ENCODE measurements around the gene CRAMP1.
"Not testable (repeated sequence)": the region's sequence is repeated elsewhere in the genome, so short reads cannot be mapped to it uniquely, and the experiment has no call there.

CRAMP1 gene, protein sequence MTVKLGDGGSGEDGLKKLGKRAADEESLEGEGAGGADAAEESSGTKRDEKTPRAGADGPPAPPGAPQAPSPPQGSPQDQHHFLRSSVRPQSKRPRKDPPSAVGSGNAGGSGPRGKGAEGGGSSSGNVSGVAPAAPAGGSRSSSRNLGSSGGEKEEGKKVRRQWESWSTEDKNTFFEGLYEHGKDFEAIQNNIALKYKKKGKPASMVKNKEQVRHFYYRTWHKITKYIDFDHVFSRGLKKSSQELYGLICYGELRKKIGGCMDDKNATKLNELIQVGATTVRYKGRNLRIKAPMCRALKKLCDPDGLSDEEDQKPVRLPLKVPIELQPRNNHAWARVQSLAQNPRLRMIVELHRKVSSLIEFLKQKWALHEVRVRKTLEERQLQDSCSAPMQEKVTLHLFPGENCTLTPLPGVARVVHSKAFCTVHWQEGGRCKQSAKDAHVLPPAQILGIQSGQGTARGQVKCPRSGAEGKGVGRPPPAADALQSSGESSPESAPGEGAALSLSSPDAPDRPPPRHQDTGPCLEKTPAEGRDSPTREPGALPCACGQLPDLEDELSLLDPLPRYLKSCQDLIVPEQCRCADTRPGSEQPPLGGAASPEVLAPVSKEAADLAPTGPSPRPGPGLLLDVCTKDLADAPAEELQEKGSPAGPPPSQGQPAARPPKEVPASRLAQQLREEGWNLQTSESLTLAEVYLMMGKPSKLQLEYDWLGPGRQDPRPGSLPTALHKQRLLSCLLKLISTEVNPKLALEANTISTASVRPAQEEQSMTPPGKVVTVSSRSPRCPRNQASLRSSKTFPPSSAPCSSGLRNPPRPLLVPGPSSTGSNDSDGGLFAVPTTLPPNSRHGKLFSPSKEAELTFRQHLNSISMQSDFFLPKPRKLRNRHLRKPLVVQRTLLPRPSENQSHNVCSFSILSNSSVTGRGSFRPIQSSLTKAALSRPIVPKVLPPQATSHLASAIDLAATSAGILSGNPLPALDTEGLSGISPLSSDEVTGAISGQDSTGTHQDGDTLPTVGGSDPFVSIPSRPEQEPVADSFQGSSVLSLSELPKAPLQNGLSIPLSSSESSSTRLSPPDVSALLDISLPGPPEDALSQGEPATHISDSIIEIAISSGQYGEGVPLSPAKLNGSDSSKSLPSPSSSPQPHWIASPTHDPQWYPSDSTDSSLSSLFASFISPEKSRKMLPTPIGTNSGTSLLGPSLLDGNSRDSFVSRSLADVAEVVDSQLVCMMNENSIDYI (N-terminal part only)

GRCh38 chr16:1612320-1613111 lies at the start of gene CRAMP1:
Gene CRAMP1 (plus strand): TSS chr16:1612360. CDS start chr16:1614640, 2,280 bp downstream.
- DNase-seq (ENCODE audit: low read depth): no peak

DNA sequence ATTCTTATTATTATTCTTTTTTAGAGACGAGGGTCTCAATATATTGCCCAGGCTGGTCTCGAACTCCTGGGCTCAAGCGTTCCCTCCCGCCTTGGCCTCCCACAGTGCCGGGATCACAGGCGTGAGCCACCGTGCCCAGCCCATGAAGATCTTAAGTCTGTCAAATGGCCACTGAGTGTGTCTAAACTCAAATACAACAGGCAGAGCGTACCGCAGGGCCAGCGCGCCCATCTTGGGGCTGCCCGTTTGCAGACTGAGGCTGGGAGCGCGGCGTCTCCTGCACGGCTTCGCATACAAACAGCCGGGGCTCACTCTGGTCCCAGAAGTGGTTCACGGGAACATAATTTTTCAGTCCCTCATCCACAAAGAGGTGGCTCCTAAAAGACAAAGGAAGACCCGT lies 48.4 kb upstream of the CRAMP1 start:
- DNase-seq (ENCODE audit: low read depth): no peak

DNA sequence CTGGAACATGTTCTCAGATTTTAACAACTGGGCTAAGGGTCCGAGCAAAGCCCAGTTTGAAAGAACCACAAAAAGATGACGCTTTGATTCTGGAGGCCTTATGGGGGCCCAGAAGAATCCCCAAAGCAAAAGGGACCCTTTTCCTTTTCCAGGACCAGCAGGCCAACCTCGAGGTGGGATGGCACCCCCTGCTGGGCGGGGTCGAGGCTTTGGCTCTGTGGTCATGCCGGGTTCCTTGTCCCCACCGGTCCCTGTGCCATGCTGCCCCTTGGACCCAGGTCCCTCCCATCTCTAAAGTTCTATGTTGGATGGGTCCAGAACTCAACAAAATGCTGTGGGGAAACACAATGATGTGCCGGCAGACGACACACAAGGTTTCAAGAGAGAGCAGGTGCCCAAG lies 47.8 kb upstream of the CRAMP1 start:
- no peak for DNase-seq (ENCODE audit: low read depth)

- no peak for DNase-seq (ENCODE audit: low read depth)
Observed at GRCh38 chr16:1565083-1565805, 46.9 kb upstream of the CRAMP1 start.

DNA sequence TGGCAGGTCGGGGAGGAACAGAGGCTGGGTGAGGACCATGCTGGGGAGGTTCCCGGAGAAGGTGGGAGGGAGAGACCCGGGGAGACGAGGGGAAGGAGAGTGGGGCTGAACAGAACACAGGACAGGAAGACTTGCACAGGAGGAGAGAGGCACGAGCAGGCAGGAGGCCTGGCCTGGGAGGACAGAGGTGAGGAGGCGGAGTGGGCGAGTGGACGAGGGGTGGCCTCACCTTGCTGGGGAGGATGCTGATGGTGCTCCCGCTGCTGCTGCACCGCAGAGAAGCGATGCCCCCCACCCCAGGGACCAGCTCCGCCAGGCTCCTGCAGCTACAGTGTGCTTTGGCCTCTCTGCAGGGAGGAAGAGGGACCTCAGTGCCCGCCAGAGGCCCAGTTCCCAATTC lies 44.2 kb upstream of the CRAMP1 start:
- no peak for DNase-seq (ENCODE audit: low read depth)

DNA sequence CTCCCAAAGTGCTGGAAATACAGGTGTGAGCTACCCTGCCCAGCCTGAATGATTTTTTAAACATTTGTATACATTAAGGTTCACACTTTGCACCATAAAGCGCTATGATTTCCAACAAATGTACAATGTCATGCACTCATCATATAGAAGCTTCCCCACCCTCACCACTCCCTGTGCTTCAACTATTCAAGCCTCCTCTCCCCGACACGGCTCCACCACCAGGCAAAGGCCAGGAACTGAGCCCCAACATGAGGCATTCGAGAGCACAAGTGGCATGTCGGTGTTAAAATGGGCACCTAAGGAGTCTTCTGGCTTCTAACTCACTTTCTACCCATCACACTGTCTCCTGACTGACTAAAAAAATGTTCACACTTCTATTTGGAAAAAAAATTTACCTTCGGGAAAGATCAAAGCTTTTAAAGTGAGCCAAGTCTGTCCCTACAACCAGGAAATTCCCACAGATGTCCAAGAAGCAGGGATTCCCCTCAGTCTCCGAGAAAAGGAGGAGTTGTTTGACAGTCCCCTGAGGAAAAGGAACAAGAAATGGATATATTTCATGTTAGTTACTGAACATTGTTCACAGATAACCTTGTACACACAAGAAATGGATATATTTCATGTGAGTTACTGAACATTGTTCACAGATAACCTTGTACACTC lies 41.0 kb upstream of the CRAMP1 start:
- no peak for DNase-seq (ENCODE audit: low read depth)

GRCh38 chr16:1572673-1573072 lies 39.5 kb upstream of the CRAMP1 start:
- no peak for DNase-seq (ENCODE audit: low read depth)

DNA sequence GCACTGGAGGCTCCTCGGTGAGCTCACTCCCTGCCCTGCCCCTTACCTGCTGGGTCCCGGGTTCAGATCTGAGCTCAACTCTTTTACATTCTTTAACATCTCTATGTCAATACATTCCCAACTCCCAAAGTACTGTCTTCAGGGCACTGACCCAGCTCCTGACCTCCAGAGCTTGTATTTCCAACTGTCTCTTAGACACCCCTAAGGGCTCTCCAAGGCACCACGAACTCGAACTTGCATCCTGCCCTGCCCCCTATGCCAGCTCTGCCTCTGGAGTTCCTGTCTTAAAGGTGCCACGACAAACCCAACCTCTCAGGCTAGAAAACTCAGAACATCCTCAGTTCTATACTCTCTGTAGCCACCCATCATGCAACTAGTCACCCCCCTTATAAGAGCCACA lies 38.9 kb upstream of the CRAMP1 start:
- DNase-seq (ENCODE audit: low read depth): no peak

- DNase-seq (ENCODE audit: low read depth): no peak
Observed at GRCh38 chr16:1575578-1575977, 36.6 kb upstream of the CRAMP1 start.

- no peak for DNase-seq (ENCODE audit: low read depth)
Observed at GRCh38 chr16:1579214-1579613, 32.9 kb upstream of the CRAMP1 start.

DNA sequence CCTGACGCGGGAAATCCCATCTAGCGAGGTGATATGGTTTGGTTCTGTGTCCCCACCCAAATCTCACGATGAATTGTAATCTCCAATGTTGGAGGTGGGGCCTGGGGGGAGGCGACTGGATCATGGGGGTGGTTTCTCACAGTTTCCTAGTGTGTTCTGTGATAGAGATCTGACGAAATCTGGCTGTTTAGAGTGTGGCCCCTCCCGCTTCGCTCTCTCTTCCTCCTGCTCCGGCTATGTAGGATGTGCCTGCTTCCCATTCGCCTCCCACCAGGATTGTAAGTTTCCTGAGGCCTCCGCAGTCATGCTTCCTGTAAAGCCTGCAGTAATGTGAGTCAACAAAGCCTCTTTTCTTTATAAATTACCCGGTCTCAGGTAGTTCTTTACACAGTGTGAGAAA lies 31.9 kb upstream of the CRAMP1 start:
- no peak for DNase-seq (ENCODE audit: low read depth)

- DNase-seq (ENCODE audit: low read depth): no peak
Observed at GRCh38 chr16:1580956-1581355, 31.2 kb upstream of the CRAMP1 start.

DNA sequence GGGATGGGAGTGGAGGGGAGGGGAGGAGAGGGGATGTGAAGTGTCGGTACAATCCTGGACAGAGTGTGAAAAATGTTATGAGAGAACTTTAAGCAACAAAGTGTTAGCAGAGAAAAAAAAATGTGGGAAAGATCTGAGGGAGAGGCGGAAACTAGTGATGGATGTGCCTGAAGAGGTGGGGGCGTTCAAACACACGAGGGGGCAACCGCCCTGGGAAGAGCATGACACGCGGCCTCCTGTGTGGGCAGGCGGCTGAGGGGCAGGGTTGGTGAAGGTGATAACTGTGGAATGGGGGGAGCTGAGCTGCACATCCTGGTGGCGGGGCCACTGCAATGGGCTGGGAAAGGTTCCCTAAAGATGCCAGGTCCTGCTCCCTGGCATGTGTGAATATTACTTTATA lies 30.4 kb upstream of the CRAMP1 start:
- DNase-seq (ENCODE audit: low read depth): no peak

GRCh38 chr16:1583180-1583579 lies 29.0 kb upstream of the CRAMP1 start:
- DNase-seq (ENCODE audit: low read depth): no peak

GRCh38 chr16:1584926-1585484 lies 27.2 kb upstream of the CRAMP1 start:
- no peak for DNase-seq (ENCODE audit: low read depth)

- DNase-seq (ENCODE audit: low read depth): no peak
Observed at GRCh38 chr16:1590366-1590765, 21.8 kb upstream of the CRAMP1 start.

DNA sequence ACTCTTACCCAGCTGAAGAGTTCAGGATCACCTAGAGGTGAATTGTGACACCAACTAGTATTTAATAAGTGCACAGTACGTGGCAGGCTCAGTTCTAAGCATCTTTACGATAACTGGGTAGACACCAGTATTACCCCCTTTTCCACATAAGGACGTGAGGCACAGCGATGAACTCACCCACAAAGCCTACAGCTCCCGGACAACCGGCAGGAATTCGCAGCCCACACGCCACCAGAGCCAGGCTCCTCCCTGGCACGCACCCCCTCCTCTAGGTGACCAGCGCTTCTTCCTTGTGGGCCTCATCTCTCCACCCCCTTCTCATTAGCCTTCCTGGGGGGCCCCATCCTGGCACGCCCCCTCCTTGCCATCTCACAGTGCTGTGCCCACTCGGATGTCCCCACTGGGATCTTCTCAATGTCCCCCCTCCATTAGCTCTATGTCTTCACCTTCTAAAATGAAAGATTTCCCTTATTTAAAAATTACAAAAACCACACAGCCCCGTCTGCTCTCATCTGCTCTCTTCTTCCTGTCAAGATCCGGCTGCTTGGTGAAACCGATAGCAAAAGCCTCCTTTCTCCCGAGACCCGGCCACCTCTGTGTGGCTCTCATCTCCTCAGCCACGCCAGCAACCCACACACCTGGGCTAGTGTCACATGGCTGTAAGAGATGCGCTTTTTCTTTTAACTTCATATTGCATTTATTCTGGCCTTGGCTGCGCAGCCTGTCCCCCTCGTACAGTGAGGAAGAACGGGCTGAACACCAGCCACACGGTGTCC lies 21.0 kb upstream of the CRAMP1 start:
- no peak for DNase-seq (ENCODE audit: low read depth)

DNA sequence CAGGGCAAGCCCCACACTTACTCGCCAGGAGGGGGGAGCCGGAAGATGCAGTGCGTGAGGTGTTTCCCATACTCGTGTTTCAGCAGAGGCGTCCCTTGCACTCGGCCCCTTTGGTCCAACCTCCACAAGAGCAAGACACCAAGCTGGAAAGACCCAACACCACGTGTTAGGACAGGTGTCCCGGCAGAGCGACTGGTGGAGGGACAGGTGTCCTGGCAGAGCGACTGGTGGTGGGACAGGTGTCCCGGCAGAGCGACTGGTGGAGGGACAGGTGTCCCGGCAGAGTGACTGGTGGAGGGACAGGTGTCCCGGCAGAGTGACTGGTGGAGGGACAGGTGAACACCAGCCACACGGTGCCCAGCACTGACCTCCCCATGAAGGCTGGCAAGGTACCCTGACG lies 19.7 kb upstream of the CRAMP1 start:
- DNase-seq (ENCODE audit: low read depth): no peak

DNA sequence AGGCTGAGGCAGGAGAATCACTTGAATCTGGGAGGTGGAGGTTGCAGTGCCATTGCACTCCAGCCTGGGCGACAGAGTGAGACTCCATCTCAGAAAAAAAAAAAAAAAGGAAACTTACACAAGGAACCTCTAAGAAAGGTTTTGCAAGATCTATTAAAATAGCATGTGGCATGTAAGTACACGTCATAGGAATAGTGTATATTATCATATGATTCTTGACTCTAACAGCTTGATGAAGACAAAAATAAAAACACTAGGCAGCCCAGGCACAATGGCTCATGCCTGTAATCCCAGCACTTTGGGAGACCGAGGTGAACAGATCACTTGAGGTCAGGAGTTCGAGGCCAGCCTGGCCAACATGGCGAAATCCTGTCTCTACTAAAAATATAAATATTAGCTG lies 16.6 kb upstream of the CRAMP1 start:
- DNase-seq (ENCODE audit: low read depth): not testable (repeated sequence)
